A549 treated with GW870086 at 1 μM for 4 hours (cell line): ENCODE measurements around the gene PPP1R13B. TPM values are rescaled to one million over a fixed set of nuclear protein-coding genes. Genes with fewer than 3 reads are reported as not detected.

Experiments used
- total RNA-seq: library from RNA; stranded (reverse); fragments of 200-300 nt; extraction: Qiagen RNA extraction; gene quantifications from 5 replicates; pipeline ENCODE4 v1.2.3, GENCODE V29; 2022; ENCODE audit warnings: low read depth

Gene PPP1R13B
- total RNA-seq: 4.2 to 5.7 TPM (median 4.6 TPM) in 5 replicates

DNA sequence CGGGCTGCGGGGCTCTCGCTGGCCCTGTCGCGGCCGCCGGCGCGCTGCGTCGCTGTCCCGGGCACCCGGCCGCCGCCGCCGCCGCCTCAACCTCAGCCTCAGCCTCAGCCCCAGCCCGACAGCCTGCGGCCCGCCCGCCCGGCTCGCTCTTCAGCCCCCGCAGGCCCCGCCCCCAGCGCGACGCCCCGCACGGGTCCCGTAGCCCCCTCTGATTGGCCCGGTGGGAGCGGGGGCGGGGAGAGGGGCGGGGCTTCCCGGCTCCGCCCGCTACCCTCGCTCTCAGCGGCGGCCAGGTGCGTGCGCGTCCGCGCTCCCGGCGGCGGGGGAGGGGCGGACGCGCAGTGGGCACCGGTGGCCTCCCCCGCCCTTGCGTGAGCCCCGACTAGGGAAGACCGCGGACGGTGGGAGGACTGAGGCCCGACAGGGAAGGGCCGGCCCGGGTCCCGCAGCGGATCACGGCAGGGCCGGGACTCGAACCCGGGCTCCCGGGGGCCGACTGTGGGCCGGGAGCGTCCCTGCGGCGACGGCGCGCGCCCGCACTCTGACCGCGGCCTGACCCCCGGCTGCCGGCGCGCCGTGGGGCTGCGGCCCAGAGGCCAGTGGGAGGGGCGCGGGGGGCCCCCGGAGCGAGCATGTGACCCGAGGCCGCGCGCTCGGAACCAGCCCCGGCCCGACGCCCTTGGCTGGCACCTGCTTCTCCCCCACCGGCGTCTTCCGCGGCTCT is at the start of gene PPP1R13B:
TSS of gene PPP1R13B (minus strand) at position 125 of the 724 bp plus-strand sequence. CDS start 268 bp downstream, outside the sequence.

GRCh38 chr14:103715052-103716000 is 132.0 kb downstream of the PPP1R13B start, which contains the start of the genes XRCC3 and ZFYVE21:
Gene XRCC3 (minus strand): TSS chr14:103715451. CDS start chr14:103711087, 4,364 bp downstream.
Gene ZFYVE21 (plus strand): TSS chr14:103715810. CDS start chr14:103715842, 32 bp downstream.

Other genes starting within 250 kb of the PPP1R13B start
- gene KLC1, start 218.4 kb downstream of the PPP1R13B start, total RNA-seq: 92.5 to 107 TPM (median 106 TPM) in 5 replicates
- 28.2 to 29.6 TPM (median 29.1 TPM) in 5 replicates for gene XRCC3, start 132.1 kb downstream of the PPP1R13B start, total RNA-seq
- 35.6 to 44.6 TPM (median 42.4 TPM) in 5 replicates for gene ZFYVE21, start 131.8 kb downstream of the PPP1R13B start, total RNA-seq
- gene TDRD9, start 80.9 kb upstream of the PPP1R13B start, total RNA-seq: 0.08 to 0.22 TPM (median 0.14 TPM) in 5 replicates
- gene RD3L, start 95.0 kb upstream of the PPP1R13B start, total RNA-seq: not detected in 5 replicates
- 0.07 to 0.16 TPM in 2 of 5 replicates, not detected in the others for gene ASPG, start 238.1 kb upstream of the PPP1R13B start, total RNA-seq